ENCODE data around the gene OR11A1.
"Not testable (repeated sequence)": the region's sequence is repeated elsewhere in the genome, so short reads cannot be mapped to it uniquely, and the experiment has no call there.

The OR11A1 gene

GRCh38 chr6:29447670-29448069 lies 9.2 kb downstream of the OR11A1 start:
- no peaks in the 10 kb centered on the region for H3K9me3 ChIP-seq (ENCODE audit: control insufficient read depth in 2 of 2, low read length in 2 of 2)
- no peak overlapping the region for H3K27ac ChIP-seq (ENCODE audit: low read length)
- H3K4me1 ChIP-seq (ENCODE audit: control insufficient read depth, insufficient read depth, low read length) = no peaks in the 10 kb centered on the region
- no peaks in the 10 kb centered on the region for H3K36me3 ChIP-seq (ENCODE audit: control insufficient read depth in 2 of 2, insufficient read depth in 2 of 2, low read length in 2 of 2)
- H3K4me3 ChIP-seq (ENCODE audit: low read length in 2 of 2) = no peak overlapping the region
- H3K9ac ChIP-seq (ENCODE audit: low read length in 2 of 2) = no peak overlapping the region
- no peaks in the 10 kb centered on the region for H3K27me3 ChIP-seq (ENCODE audit: control insufficient read depth in 1 of 2, insufficient read depth in 2 of 2, low read length in 2 of 2)

- H3K9ac ChIP-seq (ENCODE audit: low read length in 2 of 2); H3K4me3 ChIP-seq (ENCODE audit: low read length in 2 of 2); H3K27me3 ChIP-seq (ENCODE audit: control insufficient read depth in 1 of 2, insufficient read depth in 2 of 2, low read length in 2 of 2); H3K27ac ChIP-seq (ENCODE audit: low read length); H3K9me3 ChIP-seq (ENCODE audit: control insufficient read depth in 2 of 2, low read length in 2 of 2); H3K4me1 ChIP-seq (ENCODE audit: control insufficient read depth, insufficient read depth, low read length); H3K36me3 ChIP-seq (ENCODE audit: control insufficient read depth in 2 of 2, insufficient read depth in 2 of 2, low read length in 2 of 2): not testable (repeated sequence)
Measured at GRCh38 chr6:29444031-29444430, 12.8 kb downstream of the OR11A1 start.

- no peak overlapping the region for H3K9ac ChIP-seq (ENCODE audit: low read length in 2 of 2)
- no peaks in the 10 kb centered on the region for H3K27me3 ChIP-seq (ENCODE audit: control insufficient read depth in 1 of 2, insufficient read depth in 2 of 2, low read length in 2 of 2)
- no peaks in the 10 kb centered on the region for H3K9me3 ChIP-seq (ENCODE audit: control insufficient read depth in 2 of 2, low read length in 2 of 2)
- H3K27ac ChIP-seq (ENCODE audit: low read length) = no peak overlapping the region
- H3K4me1 ChIP-seq (ENCODE audit: control insufficient read depth, insufficient read depth, low read length) = no peaks in the 10 kb centered on the region
- no peak overlapping the region for H3K4me3 ChIP-seq (ENCODE audit: low read length in 2 of 2)
- no peaks in the 10 kb centered on the region for H3K36me3 ChIP-seq (ENCODE audit: control insufficient read depth in 2 of 2, insufficient read depth in 2 of 2, low read length in 2 of 2)
Measured at GRCh38 chr6:29442719-29443118, 14.2 kb downstream of the OR11A1 start.

- Histone ChIP-seq H3K9me3 (ENCODE audit: control insufficient read depth in 2 of 2, low read length in 2 of 2) (peaks cover 0 to 3% of the 10 kb centered on the region in 2 donors), H3K9ac (ENCODE audit: low read length in 2 of 2) (no peak within 1 kb of the TSS), H3K4me1 (ENCODE audit: control insufficient read depth, insufficient read depth, low read length) (no peaks in the 10 kb centered on the region), H3K4me3 (ENCODE audit: low read length in 2 of 2) (no peak within 1 kb of the TSS), H3K27me3 (ENCODE audit: control insufficient read depth in 1 of 2, insufficient read depth in 2 of 2, low read length in 2 of 2) (no peaks in the 10 kb centered on the region), H3K36me3 (ENCODE audit: control insufficient read depth in 2 of 2, insufficient read depth in 2 of 2, low read length in 2 of 2) (no peaks in the 10 kb centered on the region), H3K27ac (ENCODE audit: low read length) (no peak within 1 kb of the TSS)
Measured at GRCh38 chr6:29439006-29439405, 17.9 kb downstream of the OR11A1 start, which contains the start of gene OR10C1. OR10C1 (plus strand) TSS chr6:29439306; CDS start chr6:29440016, 710 bp downstream.

- H3K4me1 ChIP-seq (ENCODE audit: control insufficient read depth, insufficient read depth, low read length); H3K36me3 ChIP-seq (ENCODE audit: control insufficient read depth in 2 of 2, insufficient read depth in 2 of 2, low read length in 2 of 2); H3K27me3 ChIP-seq (ENCODE audit: control insufficient read depth in 1 of 2, insufficient read depth in 2 of 2, low read length in 2 of 2); H3K4me3 ChIP-seq (ENCODE audit: low read length in 2 of 2); H3K27ac ChIP-seq (ENCODE audit: low read length); H3K9ac ChIP-seq (ENCODE audit: low read length in 2 of 2); H3K9me3 ChIP-seq (ENCODE audit: control insufficient read depth in 2 of 2, low read length in 2 of 2): not testable (repeated sequence)
Measured at GRCh38 chr6:29436730-29437129, 20.1 kb downstream of the OR11A1 start.

GRCh38 chr6:29426654-29427053 lies 30.2 kb downstream of the OR11A1 start:
- no peaks in the 10 kb centered on the region for H3K9me3 ChIP-seq (ENCODE audit: control insufficient read depth in 2 of 2, low read length in 2 of 2)
- H3K27me3 ChIP-seq (ENCODE audit: control insufficient read depth in 1 of 2, insufficient read depth in 2 of 2, low read length in 2 of 2) = no peaks in the 10 kb centered on the region
- H3K4me1 ChIP-seq (ENCODE audit: control insufficient read depth, insufficient read depth, low read length) = no peaks in the 10 kb centered on the region
- H3K36me3 ChIP-seq (ENCODE audit: control insufficient read depth in 2 of 2, insufficient read depth in 2 of 2, low read length in 2 of 2) = no peaks in the 10 kb centered on the region
- H3K27ac ChIP-seq (ENCODE audit: low read length) = no peak overlapping the region
- no peak overlapping the region for H3K9ac ChIP-seq (ENCODE audit: low read length in 2 of 2)
- no peak overlapping the region for H3K4me3 ChIP-seq (ENCODE audit: low read length in 2 of 2)

- H3K27me3 ChIP-seq (ENCODE audit: control insufficient read depth in 1 of 2, insufficient read depth in 2 of 2, low read length in 2 of 2) = no peaks in the 10 kb centered on the region
- no peaks in the 10 kb centered on the region for H3K9me3 ChIP-seq (ENCODE audit: control insufficient read depth in 2 of 2, low read length in 2 of 2)
- no peak overlapping the region for H3K4me3 ChIP-seq (ENCODE audit: low read length in 2 of 2)
- H3K27ac ChIP-seq (ENCODE audit: low read length) = no peak overlapping the region
- H3K4me1 ChIP-seq (ENCODE audit: control insufficient read depth, insufficient read depth, low read length) = no peaks in the 10 kb centered on the region
- no peaks in the 10 kb centered on the region for H3K36me3 ChIP-seq (ENCODE audit: control insufficient read depth in 2 of 2, insufficient read depth in 2 of 2, low read length in 2 of 2)
- H3K9ac ChIP-seq (ENCODE audit: low read length in 2 of 2) = no peak overlapping the region
Measured at GRCh38 chr6:29425075-29425474, 31.8 kb downstream of the OR11A1 start.

GRCh38 chr6:29424575-29424974 lies 32.3 kb downstream of the OR11A1 start:
- no peaks in the 10 kb centered on the region for H3K9me3 ChIP-seq (ENCODE audit: control insufficient read depth in 2 of 2, low read length in 2 of 2)
- no peaks in the 10 kb centered on the region for H3K4me1 ChIP-seq (ENCODE audit: control insufficient read depth, insufficient read depth, low read length)
- no peaks in the 10 kb centered on the region for H3K27me3 ChIP-seq (ENCODE audit: control insufficient read depth in 1 of 2, insufficient read depth in 2 of 2, low read length in 2 of 2)
- no peak overlapping the region for H3K27ac ChIP-seq (ENCODE audit: low read length)
- no peak overlapping the region for H3K9ac ChIP-seq (ENCODE audit: low read length in 2 of 2)
- no peak overlapping the region for H3K4me3 ChIP-seq (ENCODE audit: low read length in 2 of 2)
- no peaks in the 10 kb centered on the region for H3K36me3 ChIP-seq (ENCODE audit: control insufficient read depth in 2 of 2, insufficient read depth in 2 of 2, low read length in 2 of 2)

GRCh38 chr6:29424168-29424567 lies 32.7 kb downstream of the OR11A1 start:
- no peaks in the 10 kb centered on the region for H3K27me3 ChIP-seq (ENCODE audit: control insufficient read depth in 1 of 2, insufficient read depth in 2 of 2, low read length in 2 of 2)
- H3K9me3 ChIP-seq (ENCODE audit: control insufficient read depth in 2 of 2, low read length in 2 of 2) = no peaks in the 10 kb centered on the region
- no peaks in the 10 kb centered on the region for H3K4me1 ChIP-seq (ENCODE audit: control insufficient read depth, insufficient read depth, low read length)
- H3K27ac ChIP-seq (ENCODE audit: low read length) = no peak overlapping the region
- no peak overlapping the region for H3K4me3 ChIP-seq (ENCODE audit: low read length in 2 of 2)
- H3K9ac ChIP-seq (ENCODE audit: low read length in 2 of 2) = no peak overlapping the region
- H3K36me3 ChIP-seq (ENCODE audit: control insufficient read depth in 2 of 2, insufficient read depth in 2 of 2, low read length in 2 of 2) = no peaks in the 10 kb centered on the region

GRCh38 chr6:29419516-29419915 lies 37.4 kb downstream of the OR11A1 start:
- no peak overlapping the region for H3K27ac ChIP-seq (ENCODE audit: low read length)
- H3K36me3 ChIP-seq (ENCODE audit: control insufficient read depth in 2 of 2, insufficient read depth in 2 of 2, low read length in 2 of 2) = no peaks in the 10 kb centered on the region
- H3K9ac ChIP-seq (ENCODE audit: low read length in 2 of 2) = no peak overlapping the region
- no peaks in the 10 kb centered on the region for H3K4me1 ChIP-seq (ENCODE audit: control insufficient read depth, insufficient read depth, low read length)
- H3K9me3 ChIP-seq (ENCODE audit: control insufficient read depth in 2 of 2, low read length in 2 of 2) = no peaks in the 10 kb centered on the region
- no peak overlapping the region for H3K4me3 ChIP-seq (ENCODE audit: low read length in 2 of 2)
- H3K27me3 ChIP-seq (ENCODE audit: control insufficient read depth in 1 of 2, insufficient read depth in 2 of 2, low read length in 2 of 2) = no peaks in the 10 kb centered on the region

GRCh38 chr6:29414588-29414987 lies 42.3 kb downstream of the OR11A1 start, which contains the start of gene OR12D1:
OR12D1 (plus strand) TSS chr6:29414928.
- Histone ChIP-seq H3K4me1 (ENCODE audit: control insufficient read depth, insufficient read depth, low read length) (no peaks in the 10 kb centered on the region), H3K4me3 (ENCODE audit: low read length in 2 of 2) (no peak within 1 kb of the TSS), H3K27me3 (ENCODE audit: control insufficient read depth in 1 of 2, insufficient read depth in 2 of 2, low read length in 2 of 2) (no peaks in the 10 kb centered on the region), H3K9ac (ENCODE audit: low read length in 2 of 2) (no peak within 1 kb of the TSS), H3K36me3 (ENCODE audit: control insufficient read depth in 2 of 2, insufficient read depth in 2 of 2, low read length in 2 of 2) (no peaks in the 10 kb centered on the region), H3K9me3 (ENCODE audit: control insufficient read depth in 2 of 2, low read length in 2 of 2) (no peaks in the 10 kb centered on the region), H3K27ac (ENCODE audit: low read length) (no peak within 1 kb of the TSS)
